ENCODE measurements around the gene PFN3. TPM values are rescaled to one million over a fixed set of nuclear protein-coding genes. Genes with fewer than 3 reads are reported as not detected.
A peak's percentile ranks its signal among the peaks of the same experiment; 100 is the strongest.

Gene PFN3
- total RNA-seq, 1 donor from 2014 or later: not detected

DNA sequence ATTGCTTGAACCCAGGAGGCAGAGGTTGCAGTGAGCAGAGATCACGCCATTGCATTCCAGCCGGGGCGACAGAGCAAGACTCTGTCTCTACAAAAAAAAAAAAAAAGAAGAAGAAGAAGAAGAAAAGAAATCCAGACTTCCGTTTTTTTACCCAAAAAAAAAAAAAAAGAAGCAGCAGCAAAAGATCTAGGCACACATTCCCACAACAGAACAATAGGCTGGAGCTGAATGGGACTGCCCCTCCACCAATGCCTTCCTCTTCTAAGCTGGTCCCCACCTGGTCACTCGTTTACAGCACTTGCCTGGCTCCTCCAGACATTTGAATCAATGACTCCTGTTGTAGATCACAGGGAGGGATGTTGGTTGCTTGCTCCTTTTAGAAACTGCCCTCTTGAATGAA, 47.4 kb downstream of the PFN3 start:
- Histone ChIP-seq H3K4me1 (peaks cover 37% of the 10 kb centered on the region), H3K36me3 (no peaks in the 10 kb centered on the region), H3K27me3 (no peaks in the 10 kb centered on the region), H3K27ac (no peak overlapping the region), H3K9me3 (no peaks in the 10 kb centered on the region), H3K4me3 (no peak overlapping the region)
- no peak for DNase-seq (ENCODE audit: extremely low spot score in 2 of 2)
- intact Hi-C loops (cut with DNase I): no loop called here
- TF ChIP-seq POLR2A (IDR thresholded peaks at IDR 0.05): no peak
- TF ChIP-seq, protein P1, sequence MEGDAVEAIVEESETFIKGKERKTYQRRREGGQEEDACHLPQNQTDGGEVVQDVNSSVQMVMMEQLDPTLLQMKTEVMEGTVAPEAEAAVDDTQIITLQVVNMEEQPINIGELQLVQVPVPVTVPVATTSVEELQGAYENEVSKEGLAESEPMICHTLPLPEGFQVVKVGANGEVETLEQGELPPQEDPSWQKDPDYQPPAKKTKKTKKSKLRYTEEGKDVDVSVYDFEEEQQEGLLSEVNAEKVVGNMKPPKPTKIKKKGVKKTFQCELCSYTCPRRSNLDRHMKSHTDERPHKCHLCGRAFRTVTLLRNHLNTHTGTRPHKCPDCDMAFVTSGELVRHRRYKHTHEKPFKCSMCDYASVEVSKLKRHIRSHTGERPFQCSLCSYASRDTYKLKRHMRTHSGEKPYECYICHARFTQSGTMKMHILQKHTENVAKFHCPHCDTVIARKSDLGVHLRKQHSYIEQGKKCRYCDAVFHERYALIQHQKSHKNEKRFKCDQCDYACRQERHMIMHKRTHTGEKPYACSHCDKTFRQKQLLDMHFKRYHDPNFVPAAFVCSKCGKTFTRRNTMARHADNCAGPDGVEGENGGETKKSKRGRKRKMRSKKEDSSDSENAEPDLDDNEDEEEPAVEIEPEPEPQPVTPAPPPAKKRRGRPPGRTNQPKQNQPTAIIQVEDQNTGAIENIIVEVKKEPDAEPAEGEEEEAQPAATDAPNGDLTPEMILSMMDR (IDR thresholded peaks at IDR 0.05): no peak
- no peak for TF ChIP-seq POLR2AphosphoS5 (IDR thresholded peaks at IDR 0.05; ENCODE audit: insufficient read depth in 1 of 2, low read depth in 1 of 2)

DNA sequence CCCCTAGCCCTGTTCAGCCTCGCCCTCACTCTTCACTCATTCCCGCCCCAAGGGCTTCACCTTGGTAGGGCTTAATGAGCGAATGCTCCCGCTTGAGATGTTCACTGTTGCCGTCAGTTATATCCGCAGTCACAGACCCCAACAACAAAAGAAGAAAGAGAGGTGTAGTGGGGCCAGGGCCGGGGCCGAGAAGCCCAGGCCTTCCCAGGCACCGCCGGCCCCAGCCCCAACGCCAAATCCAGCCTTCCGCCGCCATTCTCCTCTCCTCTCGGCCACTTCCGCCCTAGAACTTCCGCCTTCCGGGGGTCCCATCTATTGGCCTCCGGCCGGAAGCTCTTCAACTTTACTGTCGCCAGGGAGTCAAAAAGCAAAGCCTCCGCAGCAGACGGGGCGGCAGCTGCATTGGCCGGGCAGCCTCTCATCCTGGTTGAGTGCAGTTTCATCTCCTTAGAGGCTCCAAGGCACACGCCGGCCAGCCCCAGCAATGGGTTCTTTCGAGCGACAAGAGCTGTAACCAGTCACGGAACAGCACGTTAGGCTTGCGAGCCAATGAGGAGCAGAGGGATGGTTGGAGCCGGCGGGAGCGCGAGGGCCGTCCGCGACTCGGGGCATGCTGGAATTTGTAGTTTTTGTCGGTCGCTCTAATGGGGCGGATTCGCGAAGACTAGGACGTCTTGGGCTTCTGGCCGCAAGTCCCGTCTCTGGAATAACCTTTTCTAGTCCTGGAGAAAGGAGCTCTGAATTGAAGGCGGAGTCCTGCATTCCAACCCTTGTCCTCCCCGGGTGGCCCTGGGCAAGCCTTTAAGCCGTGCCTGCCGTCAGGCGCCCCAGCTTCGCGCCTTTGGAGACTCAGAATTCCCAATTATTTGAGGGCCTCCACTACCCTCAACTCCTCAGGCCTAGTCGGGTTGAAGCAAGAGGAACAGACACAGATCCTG, 48.8 kb downstream of the PFN3 start, which contains the start of gene LMAN2:
LMAN2 (minus strand) TSS at position 277 of the 938 bp plus-strand sequence; CDS start at position 256, 21 bp downstream.
- H3K4me3 ChIP-seq: peak within 1 kb of the TSS; percentile 68 to 99
- H3K36me3 ChIP-seq: no peaks in the 10 kb centered on the region
- intact Hi-C loops (cut with DNase I): no loop called here
- peak in 1 of 2 donors; percentile 94 for DNase-seq (ENCODE audit: extremely low spot score in 2 of 2)
- peak within 1 kb of the TSS; percentile 91 for H3K27ac ChIP-seq
- peaks cover 45% of the 10 kb centered on the region for H3K4me1 ChIP-seq
- H3K27me3 ChIP-seq: no peaks in the 10 kb centered on the region
- no peaks in the 10 kb centered on the region for H3K9me3 ChIP-seq
- TF ChIP-seq, protein P1 (IDR thresholded peaks at IDR 0.05): peak in 1 of 3 experiments; percentile 26
- TF ChIP-seq POLR2AphosphoS5 (IDR thresholded peaks at IDR 0.05; ENCODE audit: insufficient read depth in 1 of 2, low read depth in 1 of 2) (peak; percentile 91 to 93), POLR2A (IDR thresholded peaks at IDR 0.05) (peak in 1 of 2 donors; percentile 29)

DNA sequence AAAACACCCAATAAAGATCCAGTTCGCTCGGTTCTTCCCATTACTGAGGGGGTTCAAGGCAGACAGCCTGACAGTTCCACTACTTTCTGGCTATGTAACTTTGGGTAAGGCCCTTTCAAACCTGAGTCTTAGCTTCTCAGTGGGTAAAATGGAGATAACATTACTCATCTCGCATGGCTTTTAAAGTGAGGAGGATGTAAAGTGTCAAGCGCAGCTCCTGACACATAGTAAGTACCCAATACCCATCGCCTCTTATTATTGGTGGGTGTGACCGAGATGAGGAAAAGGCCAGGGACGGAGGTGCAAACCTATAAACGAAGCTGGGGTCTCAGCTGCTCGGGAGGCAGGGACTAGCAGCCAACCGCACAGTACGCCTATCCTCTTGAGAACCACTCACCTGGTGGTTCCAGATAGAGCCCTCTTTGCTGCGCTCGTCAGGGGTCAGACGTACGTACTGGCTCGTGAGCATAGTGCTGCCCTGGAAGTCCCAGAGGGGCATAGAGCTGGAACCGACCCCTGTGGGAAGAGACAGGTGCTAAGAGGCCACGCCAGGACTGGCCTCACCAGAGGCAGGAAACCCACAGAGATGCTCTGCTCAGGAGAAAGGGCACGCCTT, 49.6 kb downstream of the PFN3 start:
- Histone ChIP-seq H3K36me3 (no peaks in the 10 kb centered on the region), H3K4me1 (peaks cover 48% of the 10 kb centered on the region), H3K9me3 (no peaks in the 10 kb centered on the region), H3K27ac (peak overlapping the region; percentile 91), H3K27me3 (no peaks in the 10 kb centered on the region), H3K4me3 (peak overlapping the region; percentile 68 to 99)
- intact Hi-C loops (cut with DNase I): no loop called here
- no peak for DNase-seq (ENCODE audit: extremely low spot score in 2 of 2)
- TF ChIP-seq, protein P1 (IDR thresholded peaks at IDR 0.05): no peak

Other genes starting within 250 kb of the PFN3 start
- gene RAB24, start 96.9 kb downstream of the PFN3 start, total RNA-seq: 48.6 TPM
- 93.3 TPM for gene PRELID1, start 96.9 kb downstream of the PFN3 start, total RNA-seq
- 5.4 TPM for gene MXD3, start 88.8 kb downstream of the PFN3 start, total RNA-seq
- 166 TPM for gene LMAN2, start 49.0 kb downstream of the PFN3 start, total RNA-seq
- gene RGS14, start 42.7 kb downstream of the PFN3 start, total RNA-seq: 49.1 TPM
- not detected for gene SLC34A1, start 16.2 kb downstream of the PFN3 start, total RNA-seq
- gene F12, start 8.9 kb upstream of the PFN3 start, total RNA-seq: 5.2 TPM
- gene GRK6, start 26.0 kb upstream of the PFN3 start, total RNA-seq: 28.7 TPM
- gene PRR7, start 46.2 kb upstream of the PFN3 start, total RNA-seq: 1.2 TPM
- gene DBN1, start 73.0 kb upstream of the PFN3 start, total RNA-seq: 69.0 TPM
- gene PDLIM7, start 96.9 kb upstream of the PFN3 start, total RNA-seq: 118 TPM
- gene DOK3, start 109.2 kb upstream of the PFN3 start, total RNA-seq: 12.0 TPM
- gene DDX41, start 116.3 kb upstream of the PFN3 start, total RNA-seq: 125 TPM
- 72.4 TPM for gene FAM193B, start 153.9 kb upstream of the PFN3 start, total RNA-seq
- 83.7 TPM for gene TMED9, start 191.5 kb upstream of the PFN3 start, total RNA-seq
- gene B4GALT7, start 199.5 kb upstream of the PFN3 start, total RNA-seq: 19.4 TPM

Data from vagina (tissue), 2 donors.